ENCODE results near the gene TTC28.
"Not testable (repeated sequence)": the region's sequence is repeated elsewhere in the genome, so short reads cannot be mapped to it uniquely, and the experiment has no call there.

- not testable (repeated sequence) for TF ChIP-seq CTCF (conservative IDR thresholded peaks at IDR 0.05; ENCODE audit: low read length); EZH2phosphoT487 (IDR thresholded peaks at IDR 0.05; ENCODE audit: borderline replicate concordance)
These were observed 590.1 kb downstream of the TTC28 start for GRCh38 chr22:28089541-28089940.

All from Loucy (cell line).